HG02588 (cell line): ENCODE data around the gene MTX3.

Source experiments
- ATAC-seq: cut with Tn5 transposase; IDR thresholded peaks from one replicate; pipeline ENCODE4 v1.9.1; 2021; ENCODE audit warnings: mild to moderate bottlenecking, moderate library complexity; ENCODE audit not compliant: unreplicated experiment

The MTX3 gene, protein sequence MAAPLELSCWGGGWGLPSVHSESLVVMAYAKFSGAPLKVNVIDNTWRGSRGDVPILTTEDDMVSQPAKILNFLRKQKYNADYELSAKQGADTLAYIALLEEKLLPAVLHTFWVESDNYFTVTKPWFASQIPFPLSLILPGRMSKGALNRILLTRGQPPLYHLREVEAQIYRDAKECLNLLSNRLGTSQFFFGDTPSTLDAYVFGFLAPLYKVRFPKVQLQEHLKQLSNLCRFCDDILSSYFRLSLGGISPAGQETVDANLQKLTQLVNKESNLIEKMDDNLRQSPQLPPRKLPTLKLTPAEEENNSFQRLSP

DNA sequence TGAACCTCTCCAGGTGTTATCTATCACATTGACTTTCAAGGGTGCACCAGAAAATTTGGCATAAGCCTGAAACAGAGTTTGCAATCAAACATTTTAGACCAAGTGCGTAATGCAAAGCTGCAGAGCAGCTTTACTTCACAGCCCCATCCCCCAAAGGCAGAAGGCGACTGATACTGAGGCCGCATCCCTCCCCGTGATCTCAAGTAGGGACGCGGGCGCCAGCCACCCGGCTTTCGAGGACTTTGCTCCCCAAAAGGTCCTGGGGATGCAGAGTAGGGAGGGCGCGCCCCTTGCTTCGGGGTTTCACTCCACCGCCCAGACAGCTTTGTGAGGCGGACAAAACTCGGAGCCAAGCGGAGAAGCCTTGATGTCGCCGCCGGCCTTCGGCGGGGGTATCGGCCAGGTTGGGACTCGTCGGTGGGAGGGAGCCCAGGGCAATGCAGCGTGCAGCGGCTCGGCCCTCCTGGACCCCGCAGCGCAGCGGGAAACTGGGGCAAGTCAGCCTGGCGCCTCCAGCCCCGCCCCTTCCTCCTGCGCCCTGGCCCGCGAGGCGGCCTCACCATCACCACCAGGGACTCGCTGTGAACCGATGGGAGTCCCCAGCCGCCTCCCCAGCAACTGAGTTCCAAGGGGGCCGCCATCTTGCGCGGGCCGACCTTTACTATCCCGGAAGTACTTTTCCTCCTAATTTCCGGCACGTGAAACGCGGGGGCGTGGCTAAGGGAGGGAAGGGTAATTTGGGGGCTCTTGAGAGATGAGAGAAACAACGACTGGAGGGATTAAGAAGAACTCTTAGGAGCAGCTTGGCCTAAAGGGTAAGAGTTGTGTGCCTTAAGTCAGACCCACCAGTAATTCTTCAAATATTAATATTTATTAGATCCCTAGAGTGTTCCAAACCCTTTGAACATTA, at the start of gene MTX3:
Gene MTX3 (minus strand): TSS at position 665 of the 910 bp plus-strand sequence. CDS start 24 bp downstream, at position 641.
- ATAC-seq: peak; percentile 89

DNA sequence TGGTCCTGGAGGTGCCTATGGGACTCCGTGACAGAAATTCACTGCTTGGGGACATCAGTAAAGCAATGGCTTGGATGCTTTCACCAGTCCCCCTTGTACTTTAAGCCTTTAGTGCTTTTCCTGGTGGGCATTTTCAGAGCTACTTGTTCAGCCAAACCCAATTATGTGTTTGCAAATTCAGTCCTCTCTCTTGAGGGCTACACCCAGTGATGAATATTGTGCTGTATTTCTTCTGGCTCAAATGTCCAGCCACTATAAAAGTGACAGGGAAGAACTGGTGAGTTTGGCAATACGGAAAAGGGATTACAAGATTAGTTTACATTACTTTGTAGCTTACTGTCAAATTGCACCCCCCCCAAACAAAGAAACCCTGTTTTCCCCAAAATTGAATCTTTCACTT, 48.6 kb upstream of the MTX3 start:
- no peak for ATAC-seq

DNA sequence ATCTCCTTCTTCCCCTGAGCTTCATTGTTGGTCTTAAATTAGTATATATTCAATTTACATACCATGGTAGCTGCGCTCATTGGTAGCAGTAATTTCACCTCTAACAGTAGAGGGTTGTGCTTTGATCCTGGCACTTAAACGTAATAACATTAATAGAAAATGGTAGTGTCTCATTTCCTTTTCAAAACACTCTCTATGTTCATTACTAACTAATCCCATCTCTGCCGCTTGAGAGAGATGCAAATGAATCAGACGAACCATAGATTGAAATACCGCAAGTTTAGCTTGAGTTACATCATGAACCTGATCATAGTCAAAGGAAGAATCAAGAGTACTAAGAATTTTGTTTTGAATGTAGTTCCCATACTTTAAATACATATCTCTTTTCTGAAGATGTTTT, 46.3 kb upstream of the MTX3 start:
- ATAC-seq: no peak

DNA sequence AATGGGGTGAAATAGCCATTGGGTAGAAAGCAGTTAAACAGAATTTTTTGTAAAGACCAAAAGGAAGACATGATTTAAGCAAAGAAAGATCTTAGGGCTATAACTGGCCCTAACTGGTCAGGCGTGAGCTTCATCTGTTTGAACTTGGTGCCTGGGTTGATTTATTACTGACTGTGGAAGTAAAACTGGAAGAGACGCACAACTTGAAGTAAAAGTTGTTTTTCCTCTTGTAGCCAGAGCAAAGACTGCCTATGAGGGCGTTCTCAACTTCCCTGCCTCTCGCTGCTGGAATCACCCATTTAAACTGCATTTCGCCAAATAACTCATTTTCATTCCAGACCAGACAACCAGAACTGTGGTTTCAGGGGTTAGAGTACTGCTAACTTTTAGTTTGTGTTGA, 45.6 kb upstream of the MTX3 start:
- ATAC-seq: no peak

DNA sequence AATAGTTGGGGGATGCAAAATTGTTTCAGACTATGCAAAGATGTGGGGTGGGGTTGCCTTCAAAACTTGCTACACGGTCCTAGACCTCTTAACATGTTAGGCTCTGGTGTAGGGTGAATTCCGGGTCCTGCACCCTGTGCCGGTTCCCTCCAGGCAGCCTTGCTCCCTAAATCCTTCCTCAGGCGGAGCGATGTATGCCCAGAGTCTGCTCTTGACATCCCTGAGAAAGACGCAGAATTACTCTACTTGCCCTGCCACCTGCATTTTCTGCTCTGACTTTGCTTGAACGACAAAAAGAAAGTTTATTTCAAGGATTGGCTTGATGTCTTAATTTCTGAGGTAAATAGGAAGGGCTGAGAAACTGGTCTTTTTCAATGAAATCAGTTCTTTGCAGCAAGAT, 44.8 kb upstream of the MTX3 start:
- ATAC-seq: no peak

DNA sequence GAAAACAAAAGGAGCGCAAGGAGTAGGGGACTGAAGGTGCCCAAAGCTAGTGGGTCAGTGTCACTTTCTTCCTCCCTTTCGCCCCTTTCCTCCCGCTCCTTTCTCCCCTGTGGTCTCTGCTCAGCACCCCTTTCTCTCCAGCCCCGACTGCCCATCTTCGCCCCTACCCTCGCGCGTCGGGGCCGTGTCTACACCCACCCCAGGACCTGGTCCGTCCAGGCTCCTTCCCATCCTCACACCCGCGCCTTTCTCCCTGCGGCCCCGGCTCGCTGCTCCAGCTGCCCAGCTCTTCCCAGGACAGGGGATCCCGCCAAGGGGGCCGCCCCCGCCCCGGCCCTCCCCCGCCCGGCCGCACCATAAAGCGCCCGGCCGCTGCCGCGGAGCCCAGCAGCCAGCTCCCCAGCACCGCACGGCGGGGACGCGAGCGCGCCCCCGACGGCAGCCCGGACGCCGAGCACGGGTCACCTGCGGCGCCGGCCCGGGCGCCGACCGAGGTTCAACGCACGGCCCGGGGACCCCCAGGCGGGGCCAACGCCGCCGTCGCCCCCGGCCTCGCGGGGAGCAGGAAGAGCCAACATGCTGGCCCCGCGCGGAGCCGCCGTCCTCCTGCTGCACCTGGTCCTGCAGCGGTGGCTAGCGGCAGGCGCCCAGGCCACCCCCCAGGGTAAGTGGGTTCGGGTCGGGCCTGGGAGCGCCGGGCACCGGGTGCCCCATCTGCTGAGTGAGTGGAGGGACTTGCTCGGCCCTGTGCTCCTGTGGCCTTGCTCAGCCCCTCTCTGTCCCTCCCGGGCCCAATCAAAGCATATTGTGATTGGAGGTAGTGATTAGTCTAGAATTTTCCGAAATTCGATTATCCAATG, 44.1 kb upstream of the MTX3 start, which contains the start of gene THBS4:
Gene THBS4 (plus strand): TSS at position 387 of the 860 bp plus-strand sequence. CDS start 190 bp downstream, at position 577.
- ATAC-seq: no peak

DNA sequence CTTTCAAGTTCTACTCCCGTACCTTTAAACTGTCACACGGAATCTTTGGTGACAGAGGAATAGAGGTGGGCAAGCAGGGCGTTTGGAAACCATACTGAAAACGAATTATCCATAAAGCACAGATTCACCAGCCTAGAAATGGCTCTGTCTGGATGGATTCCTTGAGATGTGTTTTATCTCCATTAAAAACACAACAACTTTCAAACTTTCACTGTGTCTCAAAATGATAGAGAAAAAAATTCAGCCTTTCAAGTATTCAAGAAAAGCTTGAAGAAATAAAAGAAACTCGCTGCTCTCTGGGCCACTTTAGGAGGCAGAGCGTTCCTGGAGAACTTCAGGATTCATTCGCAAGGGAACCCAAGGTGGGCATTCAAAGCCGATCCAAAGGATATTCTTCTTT, 43.5 kb upstream of the MTX3 start:
- ATAC-seq: no peak

DNA sequence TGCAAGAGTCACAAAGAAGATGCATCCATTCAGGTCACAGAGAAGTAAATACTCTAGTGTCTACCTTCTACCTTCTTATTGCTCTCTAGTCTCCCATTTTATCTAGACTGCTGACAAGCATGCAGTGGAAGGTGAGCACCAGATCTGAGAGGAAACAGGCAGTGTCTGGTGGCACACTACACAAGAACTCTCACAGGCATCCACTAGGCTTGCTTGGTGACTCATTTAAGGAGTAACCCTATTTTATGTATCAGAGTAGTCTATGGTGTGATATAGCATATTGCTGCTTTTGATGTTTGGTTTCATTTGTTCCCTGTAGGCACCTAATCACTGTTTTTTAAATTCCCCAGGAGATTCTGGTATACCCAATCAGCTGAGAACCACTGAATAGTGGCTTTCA, 42.5 kb upstream of the MTX3 start:
- ATAC-seq: no peak

DNA sequence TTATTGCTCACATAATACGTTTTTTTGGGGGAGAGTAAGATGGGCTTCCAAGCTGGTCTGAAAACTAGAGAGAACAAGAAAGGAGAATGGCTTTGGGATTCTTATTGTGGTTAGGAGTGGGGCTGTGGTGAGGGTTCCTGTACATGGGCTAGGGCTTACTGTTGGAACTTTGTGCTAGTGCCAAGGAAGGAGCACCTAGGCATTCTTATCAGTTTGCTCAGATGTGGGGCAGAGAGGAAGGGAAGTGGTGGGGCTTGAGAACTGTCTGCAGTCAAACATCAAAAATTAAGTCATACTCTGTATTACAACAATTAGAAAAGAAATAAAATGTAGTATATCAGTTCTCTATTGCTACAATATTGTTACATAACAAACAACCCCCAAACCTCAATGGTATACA, 40.0 kb upstream of the MTX3 start:
- no peak for ATAC-seq

DNA sequence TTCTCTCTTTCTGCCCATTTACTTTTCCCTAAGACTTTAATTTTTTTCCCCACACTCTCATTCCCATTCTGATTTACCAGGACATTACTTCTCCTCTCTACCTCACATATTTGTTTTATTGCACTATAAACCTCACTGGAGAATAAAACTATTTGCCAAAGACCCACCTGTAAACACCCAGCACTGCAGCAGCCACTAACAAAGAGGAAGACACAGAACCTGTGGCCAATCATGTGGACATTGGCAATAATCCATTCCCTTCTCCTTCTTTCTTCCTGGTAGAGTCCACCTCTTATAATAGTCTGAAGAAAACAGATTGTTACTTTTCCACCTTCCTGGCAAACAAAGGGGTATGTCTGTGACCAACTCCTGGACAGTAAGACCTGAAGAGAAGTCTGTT, 35.8 kb upstream of the MTX3 start:
- ATAC-seq: no peak

DNA sequence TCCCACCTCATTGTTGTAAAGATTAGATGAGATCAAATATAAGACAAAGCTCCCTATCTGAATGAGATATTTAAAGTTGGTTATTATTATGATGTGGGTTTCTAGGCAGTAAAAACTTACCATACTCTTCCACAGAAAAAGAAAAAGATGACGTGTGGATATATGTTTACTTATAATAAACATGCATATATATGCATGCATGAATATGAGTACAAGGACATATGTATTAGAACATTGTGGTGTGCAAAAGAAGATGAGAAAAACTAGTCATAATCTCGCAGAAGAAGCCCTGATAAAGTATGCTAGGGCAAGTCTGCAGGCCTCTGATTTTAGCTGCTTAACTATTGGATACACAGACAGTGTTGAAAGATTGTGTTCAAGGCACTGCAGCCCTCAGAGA, 34.0 kb upstream of the MTX3 start:
- no peak for ATAC-seq

DNA sequence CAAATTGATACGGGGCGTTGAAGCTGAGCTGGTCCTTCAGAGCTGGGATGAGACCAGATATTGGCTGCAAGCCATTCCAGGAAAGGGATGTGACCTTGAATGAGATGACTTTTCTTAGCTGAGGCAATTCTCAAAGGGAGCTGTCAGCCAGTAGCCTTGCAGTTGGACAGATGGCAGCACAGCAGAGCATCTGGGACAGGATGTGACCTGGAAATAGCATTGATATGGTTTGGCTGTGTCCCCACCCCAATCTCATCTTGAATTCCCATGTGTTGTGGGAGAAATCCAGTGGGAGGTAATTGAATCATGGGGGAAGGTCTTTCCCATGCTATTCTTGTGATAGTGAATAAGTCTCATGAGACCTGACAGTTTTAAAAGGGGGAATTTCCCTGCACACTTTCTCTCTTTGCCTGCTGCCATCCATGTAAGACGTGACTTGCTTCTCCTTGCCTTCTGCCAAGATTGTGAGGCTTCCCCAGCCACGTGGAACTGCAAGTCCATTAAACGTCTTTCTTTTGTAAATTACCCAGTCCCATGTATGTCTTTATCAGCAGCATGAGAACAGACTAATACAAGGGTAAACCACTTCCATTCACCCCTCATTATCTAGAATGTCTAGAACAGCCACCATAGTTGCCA, 19.8 kb upstream of the MTX3 start:
- ATAC-seq: no peak

DNA sequence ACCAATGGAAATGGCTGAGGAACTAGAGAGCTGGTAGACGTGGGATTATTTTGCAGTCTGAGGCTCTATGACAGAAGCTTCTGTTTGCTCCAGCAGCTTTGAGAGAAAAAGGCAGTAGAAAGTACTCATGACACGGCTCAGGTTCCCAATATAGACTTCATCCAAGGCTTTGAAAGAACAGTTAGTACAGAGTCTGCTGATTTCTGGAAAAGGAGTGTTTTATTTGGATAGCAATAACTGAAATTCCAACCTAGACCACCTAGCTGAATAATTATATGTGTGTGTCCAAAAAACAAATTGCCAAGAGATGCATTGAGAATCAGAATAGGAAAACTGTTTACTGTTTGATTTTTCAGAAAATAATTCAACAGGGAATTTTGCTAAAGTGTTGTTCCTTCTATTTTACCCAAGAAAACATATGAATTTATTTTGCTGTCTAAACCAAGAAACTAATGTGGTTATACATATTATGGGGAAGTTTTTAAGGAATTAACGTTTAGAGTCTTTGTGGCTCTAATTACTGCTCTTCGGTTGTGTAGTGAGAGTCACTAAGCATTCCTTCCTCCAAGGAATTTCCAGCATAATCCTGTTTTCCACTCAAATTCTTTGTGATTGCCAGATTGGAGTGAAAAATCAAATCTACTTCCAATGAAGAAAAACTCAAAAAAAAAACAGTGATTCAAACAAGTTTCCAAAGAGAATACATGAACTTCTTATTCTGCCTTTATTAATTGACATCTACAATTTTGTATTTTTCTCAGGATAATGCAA, 18.1 kb upstream of the MTX3 start:
- ATAC-seq: no peak

DNA sequence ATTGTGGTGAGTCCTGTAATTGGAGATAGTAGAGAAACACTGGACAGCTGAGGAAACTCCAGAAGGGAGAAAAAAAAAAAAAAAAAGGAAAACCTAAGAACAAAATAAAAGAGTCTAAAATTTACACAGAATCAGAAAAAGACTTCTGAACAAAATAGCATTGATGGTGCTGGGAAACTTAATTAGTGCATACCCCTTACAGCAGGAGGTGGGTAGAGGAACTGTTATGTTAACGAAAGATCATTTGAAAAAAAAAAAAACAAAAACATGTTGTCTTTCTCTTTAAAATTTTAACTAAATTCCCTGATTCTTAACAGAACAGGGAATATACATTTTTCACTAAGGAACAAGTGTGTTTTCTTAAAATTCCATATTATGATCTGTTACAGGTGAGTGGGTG, 11.6 kb upstream of the MTX3 start:
- ATAC-seq: no peak

DNA sequence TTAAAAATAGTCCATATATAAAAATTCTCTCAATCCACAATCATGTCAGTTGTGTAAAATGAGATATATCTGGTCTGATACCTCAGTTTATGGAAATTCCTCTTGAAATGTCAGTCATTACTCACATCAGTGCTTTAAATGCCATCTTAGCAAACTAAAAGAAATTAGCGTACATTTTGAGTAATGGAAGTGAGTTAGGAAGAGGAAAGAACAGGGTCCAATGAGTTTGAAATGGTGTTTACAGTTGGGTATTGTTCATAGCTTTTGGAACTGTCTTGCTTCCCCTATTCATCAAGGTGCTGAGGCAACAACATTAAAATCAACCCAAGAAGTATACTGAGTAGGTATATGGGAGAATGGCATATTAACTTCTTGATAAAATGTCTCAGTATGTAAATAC, 8.7 kb upstream of the MTX3 start:
- ATAC-seq: no peak

DNA sequence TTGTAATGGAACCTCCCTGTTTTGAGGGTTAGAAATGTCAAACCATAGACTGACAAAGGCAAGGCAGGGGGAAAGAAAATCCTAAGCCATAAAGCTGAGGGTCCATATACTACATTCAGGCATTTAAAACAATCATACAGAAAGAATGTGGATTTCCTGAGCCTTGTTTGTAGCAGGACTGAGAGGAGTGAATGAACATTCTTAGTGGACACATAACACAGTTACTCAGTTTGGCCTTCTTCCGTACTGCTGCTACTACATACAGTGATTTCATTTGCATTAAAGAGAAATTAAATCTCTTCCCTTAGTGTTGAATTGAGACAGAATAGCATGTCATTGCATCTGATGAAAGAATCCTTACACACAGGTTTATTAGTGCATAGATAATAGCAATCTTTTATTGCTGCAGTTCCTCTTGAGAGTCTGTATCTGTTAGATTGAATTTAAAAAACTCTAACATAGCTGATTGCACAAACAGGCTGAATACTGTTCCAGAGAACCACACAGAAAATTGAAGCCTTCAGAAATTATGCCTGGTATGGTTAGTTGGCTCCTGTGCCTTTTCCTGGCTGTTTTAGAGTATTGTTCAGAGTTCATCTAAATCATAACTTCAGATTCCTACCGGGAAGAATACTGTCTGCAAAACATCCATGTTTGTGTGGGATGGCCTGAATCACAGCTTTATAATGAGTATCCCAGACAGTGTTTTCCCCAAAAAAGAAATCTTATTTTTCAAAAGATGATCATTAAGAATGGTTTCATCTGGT, 2.0 kb upstream of the MTX3 start:
- no peak for ATAC-seq

DNA sequence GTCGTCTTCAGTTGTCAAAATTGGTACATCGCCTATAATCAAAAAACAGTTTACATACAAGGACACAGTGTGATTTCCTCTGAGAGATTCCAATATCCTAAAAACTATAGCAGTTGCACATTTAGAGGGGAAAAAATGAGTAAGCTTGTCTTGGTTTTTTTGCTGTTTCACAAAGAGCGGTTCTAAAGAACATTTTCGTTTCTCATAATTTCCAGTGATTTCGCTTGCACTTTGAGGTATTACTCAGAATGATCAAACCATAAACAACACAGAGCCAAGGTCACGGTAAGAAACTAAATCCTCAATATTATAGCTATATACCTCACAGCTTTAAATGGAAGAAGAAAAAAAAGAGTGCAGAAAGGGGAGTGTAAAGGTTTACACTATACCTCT, 861 bp downstream of the MTX3 start:
- peak; percentile 35 for ATAC-seq

DNA sequence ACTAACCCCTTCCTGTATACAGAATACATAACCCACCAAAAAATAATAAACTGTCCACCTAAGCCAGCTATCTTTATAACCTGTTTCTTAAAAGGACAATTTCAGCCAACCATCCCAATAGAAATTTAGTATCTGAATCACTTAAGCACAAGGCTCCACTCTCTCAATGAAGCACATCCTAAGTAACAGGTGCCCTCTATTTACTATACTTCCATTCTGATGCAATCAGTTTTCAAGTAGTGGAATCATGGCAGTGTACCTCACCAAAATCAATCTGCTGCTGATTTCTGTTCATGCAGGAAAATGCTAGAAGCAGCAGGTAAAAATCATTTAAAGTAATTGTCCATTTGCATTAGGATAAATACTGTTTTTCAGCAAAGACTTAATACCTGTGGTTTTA, 4.8 kb downstream of the MTX3 start:
- no peak for ATAC-seq

DNA sequence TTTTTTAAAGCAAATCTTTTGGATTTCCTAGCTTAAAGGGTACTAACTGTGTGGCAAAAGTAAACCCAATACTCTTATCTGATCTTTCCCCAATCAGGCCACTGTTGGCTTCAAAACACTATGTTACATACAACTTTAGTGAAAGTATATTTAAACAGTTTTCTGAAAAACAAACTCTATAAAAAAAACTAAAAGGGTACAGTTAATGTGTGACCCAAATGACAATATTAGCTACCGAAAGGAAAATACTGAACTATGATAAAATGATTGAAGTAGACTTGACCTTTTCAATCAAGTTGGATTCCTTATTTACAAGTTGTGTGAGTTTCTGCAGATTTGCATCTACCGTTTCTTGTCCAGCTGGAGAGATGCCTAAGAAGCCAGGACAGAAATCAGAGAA, 5.8 kb downstream of the MTX3 start:
- ATAC-seq: no peak
